ACC112 (cell line): ENCODE data around the gene INSM2.

Source experiments
- H2AFZ ChIP-seq: fragments of 200-600 bp; sonication (generic); one replicate; pipeline ENCODE4 v1.6.0; 2017; ENCODE audit warnings: antibody characterized with exemption, low read length; ENCODE audit not compliant: unreplicated experiment
- H3K27ac ChIP-seq: fragments of 200-600 bp; sonication (generic); 2 replicates; pipeline ENCODE4 v1.5.1; 2014; ENCODE audit warnings: low read depth, mild to moderate bottlenecking, antibody characterized with exemption, low read length, moderate library complexity
- H3K27me3 ChIP-seq: fragments of 200-600 bp; sonication (generic); 2 replicates; pipeline ENCODE4 v1.6.1; 2014; ENCODE audit warnings: mild to moderate bottlenecking, antibody characterized with exemption, low read length, moderate library complexity, mixed read lengths; ENCODE audit not compliant: insufficient read depth
- H3K36me3 ChIP-seq: fragments of 200-600 bp; sonication (generic); 2 replicates; pipeline ENCODE4 v1.6.1; 2016; ENCODE audit warnings: mild to moderate bottlenecking, antibody characterized with exemption, low read length, moderate library complexity, mixed read lengths; ENCODE audit not compliant: insufficient read depth
- H3K4me1 ChIP-seq: fragments of 200-600 bp; sonication (generic); one replicate; pipeline ENCODE4 v1.6.1; 2016; ENCODE audit warnings: low read length, mixed read lengths; ENCODE audit not compliant: insufficient read depth, unreplicated experiment, control insufficient read depth
- H3K4me3 ChIP-seq: fragments of 200-600 bp; sonication (generic); 2 replicates; pipeline ENCODE4 v1.5.1; 2014; ENCODE audit warnings: mild to moderate bottlenecking, low read depth, low read length
- H3K79me2 ChIP-seq: fragments of 200-600 bp; sonication (generic); one replicate; pipeline ENCODE4 v1.6.0; 2016; ENCODE audit warnings: low read length; ENCODE audit not compliant: control insufficient read depth, unreplicated experiment, insufficient read depth

INSM2 gene

GRCh38 chr14:35549551-35549950 lies 15.6 kb downstream of the INSM2 start:
- Histone ChIP-seq H3K4me3 (no peak overlapping the region), H3K36me3 (no peaks in the 10 kb centered on the region), H2AFZ (no peak overlapping the region), H3K79me2 (no peaks in the 10 kb centered on the region), H3K27me3 (no peaks in the 10 kb centered on the region), H3K4me1 (peaks cover 9% of the 10 kb centered on the region), H3K27ac (no peak overlapping the region)

GRCh38 chr14:35551081-35551480 lies 17.1 kb downstream of the INSM2 start:
- H3K4me3 ChIP-seq = no peak overlapping the region
- H3K27ac ChIP-seq = no peak overlapping the region
- H3K27me3 ChIP-seq = no peaks in the 10 kb centered on the region
- no peaks in the 10 kb centered on the region for H3K79me2 ChIP-seq
- H2AFZ ChIP-seq = no peak overlapping the region
- no peaks in the 10 kb centered on the region for H3K36me3 ChIP-seq
- peaks cover 9% of the 10 kb centered on the region for H3K4me1 ChIP-seq

GRCh38 chr14:35553808-35554207 lies 19.8 kb downstream of the INSM2 start:
- no peak overlapping the region for H2AFZ ChIP-seq
- H3K27ac ChIP-seq = no peak overlapping the region
- H3K79me2 ChIP-seq = no peaks in the 10 kb centered on the region
- H3K36me3 ChIP-seq = no peaks in the 10 kb centered on the region
- peaks cover 9% of the 10 kb centered on the region for H3K4me1 ChIP-seq
- H3K4me3 ChIP-seq = no peak overlapping the region
- no peaks in the 10 kb centered on the region for H3K27me3 ChIP-seq

- no peak overlapping the region for H2AFZ ChIP-seq
- no peaks in the 10 kb centered on the region for H3K27me3 ChIP-seq
- H3K27ac ChIP-seq = no peak overlapping the region
- H3K4me1 ChIP-seq = peaks cover 9% of the 10 kb centered on the region
- H3K4me3 ChIP-seq = no peak overlapping the region
- H3K79me2 ChIP-seq = no peaks in the 10 kb centered on the region
- no peaks in the 10 kb centered on the region for H3K36me3 ChIP-seq
Measured at GRCh38 chr14:35556548-35556947, 22.6 kb downstream of the INSM2 start.

- Histone ChIP-seq H3K27me3 (no peaks in the 10 kb centered on the region), H3K27ac (no peak overlapping the region), H3K79me2 (no peaks in the 10 kb centered on the region), H2AFZ (no peak overlapping the region), H3K4me1 (peaks cover 9% of the 10 kb centered on the region), H3K36me3 (no peaks in the 10 kb centered on the region), H3K4me3 (no peak overlapping the region)
Measured at GRCh38 chr14:35557221-35557747, 23.3 kb downstream of the INSM2 start.

- H2AFZ ChIP-seq = no peak overlapping the region
- no peaks in the 10 kb centered on the region for H3K36me3 ChIP-seq
- no peak overlapping the region for H3K27ac ChIP-seq
- peaks cover 5% of the 10 kb centered on the region for H3K4me1 ChIP-seq
- no peaks in the 10 kb centered on the region for H3K79me2 ChIP-seq
- H3K27me3 ChIP-seq = no peaks in the 10 kb centered on the region
- no peak overlapping the region for H3K4me3 ChIP-seq
Measured at GRCh38 chr14:35558680-35559079, 24.7 kb downstream of the INSM2 start.

GRCh38 chr14:35565871-35566464 lies 32.0 kb downstream of the INSM2 start:
- Histone ChIP-seq H3K27ac (no peak overlapping the region), H3K4me1 (no peaks in the 10 kb centered on the region)

GRCh38 chr14:35571598-35571997 lies 37.6 kb downstream of the INSM2 start:
- H3K27ac ChIP-seq = no peak overlapping the region
- no peak overlapping the region for H3K4me3 ChIP-seq
- no peak overlapping the region for H2AFZ ChIP-seq
- H3K36me3 ChIP-seq = no peaks in the 10 kb centered on the region; the same call in 1 of the 2 replicates
- H3K4me1 ChIP-seq = no peaks in the 10 kb centered on the region
- no peaks in the 10 kb centered on the region for H3K79me2 ChIP-seq
- no peaks in the 10 kb centered on the region for H3K27me3 ChIP-seq

More at GRCh38 chr14:35565871-35566464, 32.0 kb downstream of the INSM2 start:
- H3K79me2 ChIP-seq = no peaks in the 10 kb centered on the region
- H3K4me3 ChIP-seq = no peak overlapping the region
- H3K27me3 ChIP-seq = no peaks in the 10 kb centered on the region
- no peaks in the 10 kb centered on the region; the same call in 1 of the 2 replicates for H3K36me3 ChIP-seq
- H2AFZ ChIP-seq = no peak overlapping the region

- Histone ChIP-seq H3K27ac (no peak overlapping the region), H3K4me1 (no peaks in the 10 kb centered on the region), H3K36me3 (no peaks in the 10 kb centered on the region; the same call in 1 of the 2 replicates)
Measured at GRCh38 chr14:35573911-35574310, 39.9 kb downstream of the INSM2 start.

GRCh38 chr14:35576260-35576659 lies 42.3 kb downstream of the INSM2 start:
- H3K4me3 ChIP-seq = no peak overlapping the region
- H3K27ac ChIP-seq = no peak overlapping the region
- no peaks in the 10 kb centered on the region for H3K27me3 ChIP-seq
- no peaks in the 10 kb centered on the region for H3K36me3 ChIP-seq
- no peaks in the 10 kb centered on the region for H3K79me2 ChIP-seq
- H3K4me1 ChIP-seq = no peaks in the 10 kb centered on the region
- H2AFZ ChIP-seq = no peak overlapping the region

More at GRCh38 chr14:35573911-35574310, 39.9 kb downstream of the INSM2 start:
- Histone ChIP-seq H2AFZ (no peak overlapping the region), H3K79me2 (no peaks in the 10 kb centered on the region), H3K4me3 (no peak overlapping the region), H3K27me3 (no peaks in the 10 kb centered on the region)

- no peaks in the 10 kb centered on the region for H3K27me3 ChIP-seq
- H3K36me3 ChIP-seq = no peaks in the 10 kb centered on the region
- H3K27ac ChIP-seq = no peak overlapping the region
- no peak overlapping the region for H3K4me3 ChIP-seq
- no peaks in the 10 kb centered on the region for H3K79me2 ChIP-seq
- H2AFZ ChIP-seq = no peak overlapping the region
- no peaks in the 10 kb centered on the region for H3K4me1 ChIP-seq
Measured at GRCh38 chr14:35576856-35577255, 42.9 kb downstream of the INSM2 start.
